ENCODE measurements around the gene CLCN1. TPM values are rescaled to one million over a fixed set of nuclear protein-coding genes. Genes with fewer than 3 reads are reported as not detected.

CLCN1 gene
- total RNA-seq, 1 donor from 2014 or later, result not detected

DNA sequence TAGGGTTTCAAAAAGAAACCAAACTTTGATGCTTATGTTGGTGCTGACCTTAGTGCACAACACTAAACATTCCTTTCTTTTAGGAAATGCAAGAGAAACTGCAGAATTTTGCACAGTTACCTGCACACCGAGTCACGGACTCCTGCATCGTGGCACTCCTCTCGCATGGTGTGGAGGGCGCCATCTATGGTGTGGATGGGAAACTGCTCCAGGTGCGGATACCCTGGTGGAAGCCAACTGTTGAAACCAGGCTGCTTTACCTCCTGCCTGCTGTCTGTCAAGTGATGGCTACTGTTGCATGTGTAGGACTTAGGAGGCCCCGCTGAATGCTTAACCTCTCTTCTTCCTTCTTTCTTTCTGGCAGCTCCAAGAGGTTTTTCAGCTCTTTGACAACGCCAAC, 16.1 kb upstream of the CLCN1 start:
- Histone ChIP-seq H3K4me3 (no peak overlapping the region), H3K9me3 (no peaks in the 10 kb centered on the region), H3K27me3 (no peaks in the 10 kb centered on the region), H3K27ac (no peak overlapping the region), H3K4me1 (peaks cover 20% of the 10 kb centered on the region), H3K36me3 (peaks cover 0 to 88% of the 10 kb centered on the region in 2 donors)
- no peak for TF ChIP-seq POLR2A (IDR thresholded peaks at IDR 0.05)
- DNase-seq (ENCODE audit: extremely low spot score in 2 of 2), result no peak
- intact Hi-C loops (cut with DNase I), result no loop called here

DNA sequence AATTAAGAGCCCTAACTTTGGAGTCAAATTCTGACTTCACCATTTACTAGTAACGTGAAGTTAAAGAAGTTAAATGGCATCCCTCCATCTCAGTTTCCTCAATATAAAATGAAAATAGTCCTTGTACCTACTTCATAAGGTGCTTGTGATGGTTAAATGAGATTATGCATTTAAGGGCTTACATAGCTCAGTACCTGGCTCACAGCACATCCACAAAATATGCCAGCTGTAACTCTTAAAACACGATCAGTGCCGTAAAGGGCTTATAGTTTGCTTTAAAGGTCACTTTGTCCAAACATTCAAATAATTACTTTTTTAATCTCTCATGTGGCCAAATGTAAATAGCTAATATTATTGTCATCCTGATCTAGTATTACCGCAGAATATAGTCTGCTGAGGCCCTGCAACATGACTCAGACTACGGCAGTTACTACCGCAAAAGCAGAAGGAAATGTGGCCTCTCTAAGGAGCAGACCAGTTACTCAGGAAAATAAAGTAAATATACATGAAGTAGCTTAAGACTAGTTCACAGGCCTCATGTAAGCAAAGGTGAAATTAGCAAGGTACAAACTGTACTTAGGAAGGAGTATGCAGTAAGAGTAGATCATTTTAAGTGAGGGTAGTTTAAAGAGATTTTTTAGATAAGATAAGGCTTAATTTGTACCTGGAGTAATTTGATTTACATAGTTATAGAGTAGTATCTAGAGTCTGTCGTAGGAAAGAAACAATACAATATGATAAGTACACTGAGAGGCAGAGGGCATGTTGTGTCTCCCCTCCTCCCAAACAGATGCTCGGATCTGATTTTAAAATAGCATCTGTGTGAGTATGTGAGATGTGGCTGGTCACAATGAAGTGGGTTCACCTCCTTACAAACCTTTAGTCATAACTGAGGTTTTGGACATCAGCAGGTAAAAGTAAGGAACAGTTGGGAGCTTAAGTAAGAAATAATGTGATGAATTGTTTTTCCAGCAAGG, 14.7 kb upstream of the CLCN1 start:
- Histone ChIP-seq H3K9me3 (no peaks in the 10 kb centered on the region), H3K4me1 (peaks cover 13% of the 10 kb centered on the region), H3K27me3 (no peaks in the 10 kb centered on the region), H3K4me3 (no peak overlapping the region), H3K36me3 (peaks cover 0 to 88% of the 10 kb centered on the region in 2 donors), H3K27ac (no peak overlapping the region)
- no peak for TF ChIP-seq POLR2AphosphoS5 (IDR thresholded peaks at IDR 0.05; ENCODE audit: insufficient read depth in 1 of 2, low read depth in 1 of 2)
- no peak for TF ChIP-seq POLR2A (IDR thresholded peaks at IDR 0.05)
- TF ChIP-seq CTCF (IDR thresholded peaks at IDR 0.05), result no peak
- intact Hi-C loops (cut with DNase I), result no loop called here
- DNase-seq (ENCODE audit: extremely low spot score in 2 of 2), result no peak

GRCh38 chr7:143303733-143304132, 12.2 kb upstream of the CLCN1 start:
- H3K27ac ChIP-seq, result no peak overlapping the region
- intact Hi-C loops (cut with DNase I), result no loop called here
- no peak overlapping the region for H3K4me3 ChIP-seq
- H3K36me3 ChIP-seq, result peaks cover 0 to 92% of the 10 kb centered on the region in 2 donors
- H3K27me3 ChIP-seq, result no peaks in the 10 kb centered on the region
- H3K9me3 ChIP-seq, result no peaks in the 10 kb centered on the region
- DNase-seq (ENCODE audit: extremely low spot score in 2 of 2), result no peak
- no peaks in the 10 kb centered on the region for H3K4me1 ChIP-seq
- no peak for TF ChIP-seq CTCF (IDR thresholded peaks at IDR 0.05)
- no peak for TF ChIP-seq POLR2AphosphoS5 (IDR thresholded peaks at IDR 0.05; ENCODE audit: insufficient read depth in 1 of 2, low read depth in 1 of 2)
- no peak for TF ChIP-seq POLR2A (IDR thresholded peaks at IDR 0.05)

DNA sequence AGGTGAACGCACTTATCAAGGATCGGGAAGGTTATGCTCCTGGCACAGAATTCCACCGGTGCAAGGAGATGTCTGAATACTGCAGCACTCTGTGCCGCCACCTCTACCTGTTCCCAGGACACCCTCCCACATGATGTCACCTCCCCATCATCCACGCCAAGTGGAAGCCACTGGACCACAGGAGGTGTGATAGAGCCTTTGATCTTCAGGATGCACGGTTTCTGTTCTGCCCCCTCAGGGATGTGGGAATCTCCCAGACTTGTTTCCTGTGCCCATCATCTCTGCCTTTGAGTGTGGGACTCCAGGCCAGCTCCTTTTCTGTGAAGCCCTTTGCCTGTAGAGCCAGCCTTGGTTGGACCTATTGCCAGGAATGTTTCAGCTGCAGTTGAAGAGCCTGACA, 11.0 kb upstream of the CLCN1 start:
- no peak for DNase-seq (ENCODE audit: extremely low spot score in 2 of 2)
- intact Hi-C loops (cut with DNase I), result no loop called here
- Histone ChIP-seq H3K4me3 (no peak overlapping the region), H3K27me3 (no peaks in the 10 kb centered on the region), H3K36me3 (peaks cover 0 to 80% of the 10 kb centered on the region in 2 donors), H3K27ac (no peak overlapping the region), H3K4me1 (no peaks in the 10 kb centered on the region), H3K9me3 (no peaks in the 10 kb centered on the region)
- TF ChIP-seq POLR2A (IDR thresholded peaks at IDR 0.05) (no peak), CTCF (IDR thresholded peaks at IDR 0.05) (no peak), POLR2AphosphoS5 (IDR thresholded peaks at IDR 0.05; ENCODE audit: insufficient read depth in 1 of 2, low read depth in 1 of 2) (no peak)

GRCh38 chr7:143305423-143306070, 10.4 kb upstream of the CLCN1 start:
- DNase-seq (ENCODE audit: extremely low spot score in 2 of 2), result no peak
- intact Hi-C loops (cut with DNase I), result no loop called here
- no peak overlapping the region for H3K27ac ChIP-seq
- H3K9me3 ChIP-seq, result no peaks in the 10 kb centered on the region
- H3K4me1 ChIP-seq, result no peaks in the 10 kb centered on the region
- no peaks in the 10 kb centered on the region for H3K27me3 ChIP-seq
- H3K4me3 ChIP-seq, result no peak overlapping the region
- H3K36me3 ChIP-seq, result peaks cover 0 to 74% of the 10 kb centered on the region in 2 donors
- TF ChIP-seq POLR2AphosphoS5 (IDR thresholded peaks at IDR 0.05; ENCODE audit: insufficient read depth in 1 of 2, low read depth in 1 of 2), result no peak
- peak in 2 of 3 experiments; percentile 12 to 28 for TF ChIP-seq CTCF (IDR thresholded peaks at IDR 0.05)
- TF ChIP-seq POLR2A (IDR thresholded peaks at IDR 0.05), result no peak

Measured in vagina (tissue), 2 donors.